GM10266 (cell line): ENCODE measurements around the gene UGT2B28.
"Not testable (repeated sequence)": the region's sequence is repeated elsewhere in the genome, so short reads cannot be mapped to it uniquely, and the experiment has no call there.

Experiments used
- DNase-seq: peaks from one replicate; pipeline ENCODE4 v3.0.0; 2012; ENCODE audit errors: extremely low spot score
- CTCF ChIP-seq: IDR thresholded peaks from 2 replicates; pipeline ENCODE4 v1.5.1; 2012; ENCODE audit warnings: mild to moderate bottlenecking, low read depth; ENCODE audit not compliant: control insufficient read depth, insufficient read depth; ENCODE audit errors: missing control alignments

Gene UGT2B28

GRCh38 chr4:69280081-69280480 lies at the start of gene UGT2B28:
TSS of gene UGT2B28 (plus strand) at chr4:69280475. CDS start at chr4:69280501, 26 bp downstream.
- not testable (repeated sequence) for DNase-seq

GRCh38 chr4:69239092-69239491 lies 41.2 kb upstream of the UGT2B28 start:
- TF ChIP-seq CTCF: no peak

GRCh38 chr4:69239557-69240168 lies 40.6 kb upstream of the UGT2B28 start:
- DNase-seq: no peak

More at GRCh38 chr4:69239092-69239491, 41.2 kb upstream of the UGT2B28 start:
- no peak for DNase-seq

GRCh38 chr4:69240787-69241186 lies 39.5 kb upstream of the UGT2B28 start:
- not testable (repeated sequence) for DNase-seq

More at GRCh38 chr4:69239557-69240168, 40.6 kb upstream of the UGT2B28 start:
- TF ChIP-seq CTCF: no peak

GRCh38 chr4:69241746-69242145 lies 38.5 kb upstream of the UGT2B28 start:
- DNase-seq: not testable (repeated sequence)

- not testable (repeated sequence) for DNase-seq
Measured at GRCh38 chr4:69242562-69243240, 37.6 kb upstream of the UGT2B28 start.

GRCh38 chr4:69250884-69251283 lies 29.4 kb upstream of the UGT2B28 start:
- not testable (repeated sequence) for DNase-seq

GRCh38 chr4:69253147-69253772 lies 27.0 kb upstream of the UGT2B28 start:
- DNase-seq: not testable (repeated sequence)

- not testable (repeated sequence) for DNase-seq
Measured at GRCh38 chr4:69268612-69269011, 11.7 kb upstream of the UGT2B28 start.

- DNase-seq: not testable (repeated sequence)
Measured at GRCh38 chr4:69296356-69296755, 16.1 kb downstream of the UGT2B28 start.

GRCh38 chr4:69308426-69309033 lies 28.3 kb downstream of the UGT2B28 start:
- DNase-seq: not testable (repeated sequence)

- DNase-seq: not testable (repeated sequence)
Measured at GRCh38 chr4:69309549-69310076, 29.3 kb downstream of the UGT2B28 start.

GRCh38 chr4:69310262-69310661 lies 30.0 kb downstream of the UGT2B28 start:
- not testable (repeated sequence) for DNase-seq
